Ishikawa (cell line): ENCODE measurements around the gene CEP126.

Source experiments
- CEBPB ChIP-seq: IDR thresholded peaks from 2 replicates; pipeline ENCODE4 v1.6.1; 2012
- CREB1 ChIP-seq: IDR thresholded peaks from 2 replicates; pipeline ENCODE4 v1.6.1; 2012; ENCODE audit warnings: low read depth
- EGR1 ChIP-seq: IDR thresholded peaks from 2 replicates; pipeline ENCODE4 v1.6.1; 2012
- EP300 ChIP-seq: IDR thresholded peaks from 2 replicates; pipeline ENCODE4 v1.6.1; 2012; ENCODE audit warnings: borderline replicate concordance
- FOXM1 ChIP-seq: IDR thresholded peaks from 2 replicates; pipeline ENCODE4 v1.6.1; 2012; ENCODE audit warnings: low read depth, borderline replicate concordance
- MAX ChIP-seq: IDR thresholded peaks from 2 replicates; pipeline ENCODE4 v1.6.1; 2012
- NFIC ChIP-seq: IDR thresholded peaks from 2 replicates; pipeline ENCODE4 v1.6.1; 2012
- RAD21 ChIP-seq: IDR thresholded peaks from 2 replicates; pipeline ENCODE4 v1.6.1; 2012; ENCODE audit warnings: low read depth
- REST ChIP-seq: IDR thresholded peaks from 2 replicates; pipeline ENCODE4 v1.6.1; 2012; ENCODE audit warnings: low read depth, mild to moderate bottlenecking
- TAF1 ChIP-seq: IDR thresholded peaks from 2 replicates; pipeline ENCODE4 v1.6.1; 2012; ENCODE audit warnings: low read depth, mild to moderate bottlenecking
- TCF12 ChIP-seq: IDR thresholded peaks from 2 replicates; pipeline ENCODE4 v1.6.1; 2012; ENCODE audit warnings: low read depth
- TEAD4 ChIP-seq: IDR thresholded peaks from 2 replicates; pipeline ENCODE4 v1.6.1; 2012
- USF1 ChIP-seq: IDR thresholded peaks from 2 replicates; pipeline ENCODE4 v1.6.1; 2012
- YY1 ChIP-seq: IDR thresholded peaks from 2 replicates; pipeline ENCODE4 v1.6.1; 2012; ENCODE audit warnings: low read depth
- ZBTB7A ChIP-seq: IDR thresholded peaks from 2 replicates; pipeline ENCODE4 v1.6.1; 2012; ENCODE audit warnings: low read depth

Gene CEP126

DNA sequence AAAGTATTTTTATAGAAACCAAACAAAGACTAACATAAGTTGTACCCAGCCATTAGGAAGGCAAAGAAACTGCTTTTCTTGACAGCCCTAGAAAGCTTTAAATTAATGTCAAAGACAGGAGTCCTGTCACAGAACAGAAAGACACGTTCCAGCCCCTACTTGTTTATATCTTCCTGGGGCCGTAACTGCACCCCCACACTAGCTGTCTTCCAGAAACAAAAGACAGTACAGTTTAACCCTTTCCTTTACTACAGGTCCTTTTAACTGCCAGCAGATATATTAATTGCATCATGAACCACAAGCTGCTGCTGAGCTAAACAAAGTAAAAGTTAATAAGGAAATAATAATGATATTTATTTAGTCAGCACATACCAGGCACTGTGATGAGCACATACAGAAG, 112.1 kb downstream of the CEP126 start:
- no peak for TF ChIP-seq TAF1
- no peak for TF ChIP-seq TCF12
- TF ChIP-seq EGR1, result no peak
- no peak for TF ChIP-seq MAX
- TF ChIP-seq CREB1, result no peak
- TF ChIP-seq RAD21, result no peak
- no peak for TF ChIP-seq YY1
- no peak for TF ChIP-seq REST
- no peak for TF ChIP-seq NFIC
- TF ChIP-seq CEBPB, result no peak
- no peak for TF ChIP-seq EP300
- no peak for TF ChIP-seq USF1
- no peak for TF ChIP-seq ZBTB7A
- TF ChIP-seq TEAD4, result no peak
- TF ChIP-seq FOXM1, result no peak

- TF ChIP-seq EGR1 (no peak), ZBTB7A (no peak), CEBPB (no peak)
Observed at GRCh38 chr11:102036757-102037156, 121.9 kb downstream of the CEP126 start.

DNA sequence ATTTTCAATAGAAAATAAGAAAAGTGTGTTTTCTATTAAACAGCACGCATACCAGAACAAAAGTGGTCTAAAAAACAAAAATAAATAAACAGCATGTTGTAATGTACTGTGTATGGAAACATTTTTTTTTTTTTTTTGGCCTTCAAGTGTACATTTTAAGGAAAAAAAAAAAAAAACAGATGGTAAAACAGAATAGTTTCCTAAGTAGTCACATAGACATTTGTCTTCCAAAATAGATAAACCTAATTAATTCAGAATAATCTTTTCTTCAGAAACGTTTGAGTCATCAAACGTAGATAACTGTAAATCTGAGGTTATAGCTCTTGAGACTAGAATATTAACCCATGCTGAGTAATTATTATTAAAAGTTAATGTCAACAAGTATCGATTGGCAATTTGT, 132.0 kb downstream of the CEP126 start:
- TF ChIP-seq RAD21 (no peak), TCF12 (no peak), FOXM1 (no peak), REST (no peak), EGR1 (no peak), CEBPB (no peak), TEAD4 (no peak)

- TF ChIP-seq FOXM1, result no peak
- 0 out of 2 replicates have a peak, but pooled peaks have one; percentile 27 for TF ChIP-seq YY1
- peak; percentile 59 for TF ChIP-seq MAX
- peak; percentile 52; the same call in 1 of the 2 replicates for TF ChIP-seq EGR1
Observed at GRCh38 chr11:102047305-102047924, 132.6 kb downstream of the CEP126 start, which contains the start of gene CFAP300. Gene CFAP300, plus strand, starts transcription at chr11:102047437. Its CDS starts 34 bp downstream, at chr11:102047471.
